HG02973 (cell line): Measurements from ENCODE around the gene NPTXR.

ENCODE experiments used
- ATAC-seq: cut with Tn5 transposase; IDR thresholded peaks from one replicate; pipeline ENCODE4 v1.9.1; 2021; ENCODE audit warnings: moderate library complexity; ENCODE audit not compliant: unreplicated experiment

The NPTXR gene

GRCh38 chr22:38774496-38775166 lies 69.2 kb downstream of the NPTXR start:
- ATAC-seq: no peak

- no peak for ATAC-seq
These were observed 70.4 kb downstream of the NPTXR start for GRCh38 chr22:38773363-38773946.

DNA sequence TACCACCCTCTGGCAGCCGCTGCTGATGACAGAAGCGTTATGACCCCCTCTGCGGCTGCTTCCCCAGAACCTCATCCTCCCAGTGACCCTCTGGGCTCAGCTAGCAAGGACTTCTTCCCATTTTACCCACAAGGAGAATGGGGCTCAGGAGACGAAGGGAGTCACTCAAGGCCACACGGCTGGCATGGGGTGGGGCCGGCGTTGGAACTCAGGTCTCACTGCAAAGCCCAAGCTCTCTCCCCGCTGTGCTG lies 71.3 kb downstream of the NPTXR start:
- no peak for ATAC-seq

DNA sequence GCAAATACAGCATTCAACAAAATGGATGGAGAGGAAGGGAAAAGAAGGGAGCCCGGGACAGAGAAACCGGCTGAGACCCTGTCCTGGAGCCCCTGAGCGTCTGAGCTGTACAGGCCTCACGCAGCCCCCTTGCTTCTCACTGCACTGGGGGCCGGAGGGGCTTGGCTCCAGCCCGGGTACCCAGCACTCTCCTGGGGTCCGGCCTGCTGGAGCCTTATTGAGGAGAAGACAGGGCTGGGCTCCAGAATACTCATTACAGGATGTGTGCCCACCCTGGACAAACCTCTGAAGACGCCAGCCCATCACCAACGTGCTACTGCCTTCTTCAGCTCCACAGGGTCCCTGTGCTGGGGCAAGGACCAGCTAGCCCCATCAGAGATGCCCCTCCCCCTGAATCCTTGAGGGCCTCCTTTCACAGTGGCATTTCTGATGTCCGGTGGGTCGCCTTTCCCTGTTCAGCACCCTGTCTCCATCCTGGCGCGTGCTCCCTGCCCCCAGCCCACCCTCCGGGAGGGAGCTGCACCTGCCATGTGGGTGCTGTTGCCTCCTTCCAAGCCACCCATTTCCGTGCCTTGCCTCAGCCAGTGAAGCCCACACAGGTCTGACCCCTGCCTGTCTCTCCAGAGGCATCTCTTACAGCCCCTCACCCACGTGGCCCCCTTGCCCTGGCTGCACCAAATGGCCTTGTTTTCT lies 73.4 kb downstream of the NPTXR start:
- no peak for ATAC-seq
